NCI-H2227 treated with DMSO at 0.1 percent for 48 hours (cell line): ENCODE measurements around the gene RMND1.
"Not testable (repeated sequence)": the region's sequence is repeated elsewhere in the genome, so short reads cannot be mapped to it uniquely, and the experiment has no call there.

Experiments
- DNase-seq: peaks from one replicate; lab custom pipeline; 2025; lab: John Stamatoyannopoulos, UW

Gene RMND1

GRCh38 chr6:151385177-151385576, 66.7 kb downstream of the RMND1 start:
- peak; percentile 20 for DNase-seq

- DNase-seq, result no peak
Observed at GRCh38 chr6:151384151-151384550, 67.8 kb downstream of the RMND1 start.

GRCh38 chr6:151382631-151383030, 69.3 kb downstream of the RMND1 start:
- not testable (repeated sequence) for DNase-seq

GRCh38 chr6:151381722-151382121, 70.2 kb downstream of the RMND1 start:
- DNase-seq, result no peak

GRCh38 chr6:151380848-151381205, 71.1 kb downstream of the RMND1 start:
- DNase-seq, result no peak

- no peak for DNase-seq
Observed at GRCh38 chr6:151379933-151380847, 71.7 kb downstream of the RMND1 start.

GRCh38 chr6:151377095-151377494, 74.8 kb downstream of the RMND1 start:
- no peak for DNase-seq

GRCh38 chr6:151376440-151376839, 75.5 kb downstream of the RMND1 start:
- no peak for DNase-seq

GRCh38 chr6:151375833-151376232, 76.1 kb downstream of the RMND1 start:
- DNase-seq, result no peak

GRCh38 chr6:151374036-151374683, 77.8 kb downstream of the RMND1 start:
- peak; percentile 39 for DNase-seq

- DNase-seq, result no peak
Observed at GRCh38 chr6:151372164-151372563, 79.8 kb downstream of the RMND1 start.

- no peak for DNase-seq
Observed at GRCh38 chr6:151370509-151371078, 81.3 kb downstream of the RMND1 start.

GRCh38 chr6:151365233-151365632, 86.7 kb downstream of the RMND1 start:
- DNase-seq, result no peak

GRCh38 chr6:151359486-151359885, 92.4 kb downstream of the RMND1 start:
- no peak for DNase-seq

- no peak for DNase-seq
Observed at GRCh38 chr6:151358475-151358874, 93.5 kb downstream of the RMND1 start.

- no peak for DNase-seq
Observed at GRCh38 chr6:151357758-151358436, 94.0 kb downstream of the RMND1 start.

GRCh38 chr6:151356983-151357382, 94.9 kb downstream of the RMND1 start:
- DNase-seq, result not testable (repeated sequence)
